Activated CD8-positive, alpha-beta T cell treated with anti-CD3 and anti-CD28 coated beads for 36 hours (primary cell): ENCODE results near the gene SYNDIG1. TPM values are rescaled to one million over a fixed set of nuclear protein-coding genes. Genes with fewer than 3 reads are reported as not detected.

Source experiments
- ATAC-seq: fragments of 200-7000 bp; cut with Tn5 transposase; one replicate; pipeline ENCODE4 v1.10.0; 2021; ENCODE audit warnings: mild to moderate bottlenecking, moderate library complexity
- CTCF ChIA-PET: fragments of 350-600 bp; sonication (Branson Sonifier 250); formaldehyde crosslinking; loops from one replicate; lab custom pipeline; 2021; ENCODE audit warnings: antibody characterized with exemption; lab: Charles Lee
- POLR2A ChIA-PET: fragments of 350-600 bp; sonication (Branson Sonifier 250); formaldehyde crosslinking; loops from one replicate; lab custom pipeline; 2021; ENCODE audit warnings: antibody characterized with exemption; lab: Charles Lee
- DNase-seq: peaks from one replicate; pipeline ENCODE4 v3.0.0-alpha.2; 2020
- H3K27ac Mint-ChIP-seq: one replicate; pipeline ENCODE4 v1.8.0; 2021; ENCODE audit warnings: mild to moderate bottlenecking, mixed read lengths
- H3K27me3 Mint-ChIP-seq: one replicate; pipeline ENCODE4 v1.8.0; 2021; ENCODE audit warnings: mixed read lengths
- H3K36me3 Mint-ChIP-seq: one replicate; pipeline ENCODE4 v1.8.0; 2021; ENCODE audit warnings: low read depth, mixed read lengths
- H3K4me1 Mint-ChIP-seq: one replicate; pipeline ENCODE4 v1.8.0; 2021; ENCODE audit warnings: low read depth, mixed read lengths
- H3K4me3 Mint-ChIP-seq: one replicate; pipeline ENCODE4 v1.8.0; 2021; ENCODE audit warnings: mild to moderate bottlenecking, moderate library complexity, mixed read lengths
- H3K9me3 Mint-ChIP-seq: one replicate; pipeline ENCODE4 v1.8.0; 2021; ENCODE audit warnings: mixed read lengths
- CTCF ChIP-seq: fragments of 200-600 bp; IDR thresholded peaks from one replicate; pipeline ENCODE4 v1.8.0; 2022; ENCODE audit warnings: antibody characterized with exemption, mild to moderate bottlenecking
- intact Hi-C: fragments of 100-400 bp; cut with micrococcal nuclease; formaldehyde crosslinking; loops from one replicate; pipeline ENCODE4 v1.10.0; 2022
- total RNA-seq, 2 experiments: library from RNA; stranded (reverse); gene quantifications; one replicate each; pipeline ENCODE4 v1.2.3, GENCODE V29; 2021

SYNDIG1 gene
- total RNA-seq, 2 experiments from 2014 or later = not detected

- CTCF ChIA-PET = no interaction called here
- ATAC-seq (no peak), DNase-seq (no peak)
- intact Hi-C loops = no loop called here
- no peaks in the 10 kb centered on the region for H3K9me3 Mint-ChIP-seq
- peaks cover 2% of the 10 kb centered on the region for H3K27me3 Mint-ChIP-seq
- H3K4me3 Mint-ChIP-seq = no peak overlapping the region
- no peaks in the 10 kb centered on the region for H3K4me1 Mint-ChIP-seq
- H3K27ac Mint-ChIP-seq = no peak overlapping the region
- TF ChIP-seq CTCF = no peak
- no peaks in the 10 kb centered on the region for H3K36me3 Mint-ChIP-seq
- POLR2A ChIA-PET = no interaction called here
These were observed 104.9 kb downstream of the SYNDIG1 start for GRCh38 chr20:24574307-24574706.

- no peak for ATAC-seq
- peaks cover 2% of the 10 kb centered on the region for H3K27me3 Mint-ChIP-seq
- TF ChIP-seq CTCF = no peak
- no peak overlapping the region for H3K4me3 Mint-ChIP-seq
- intact Hi-C loops = no loop called here
- no peak for DNase-seq
- CTCF ChIA-PET = no interaction called here
- H3K4me1 Mint-ChIP-seq = no peaks in the 10 kb centered on the region
- H3K36me3 Mint-ChIP-seq = no peaks in the 10 kb centered on the region
- POLR2A ChIA-PET = no interaction called here
- H3K27ac Mint-ChIP-seq = no peak overlapping the region
- no peaks in the 10 kb centered on the region for H3K9me3 Mint-ChIP-seq
These were observed 105.4 kb downstream of the SYNDIG1 start for GRCh38 chr20:24574797-24575196.

- Mint-ChIP-seq H3K4me3 (no peak overlapping the region), H3K9me3 (no peaks in the 10 kb centered on the region), H3K27ac (no peak overlapping the region), H3K4me1 (no peaks in the 10 kb centered on the region), H3K27me3 (peaks cover 2% of the 10 kb centered on the region), H3K36me3 (no peaks in the 10 kb centered on the region)
- TF ChIP-seq CTCF = no peak
- no peak for ATAC-seq
- intact Hi-C loops = no loop called here
- POLR2A ChIA-PET = no interaction called here
- CTCF ChIA-PET = no interaction called here
- no peak for DNase-seq
These were observed 106.4 kb downstream of the SYNDIG1 start for GRCh38 chr20:24575811-24576210.

GRCh38 chr20:24576447-24576846, 107.0 kb downstream of the SYNDIG1 start:
- ChIA-PET CTCF (no interaction called here), POLR2A (no interaction called here)
- H3K27ac Mint-ChIP-seq = no peak overlapping the region
- no peak for TF ChIP-seq CTCF
- no peaks in the 10 kb centered on the region for H3K9me3 Mint-ChIP-seq
- H3K4me3 Mint-ChIP-seq = no peak overlapping the region
- peaks cover 2% of the 10 kb centered on the region for H3K27me3 Mint-ChIP-seq
- intact Hi-C loops = no loop called here
- H3K4me1 Mint-ChIP-seq = no peaks in the 10 kb centered on the region
- no peaks in the 10 kb centered on the region for H3K36me3 Mint-ChIP-seq
- ATAC-seq = no peak
- DNase-seq = no peak

GRCh38 chr20:24577271-24577909, 108.0 kb downstream of the SYNDIG1 start:
- Mint-ChIP-seq H3K9me3 (no peaks in the 10 kb centered on the region), H3K36me3 (no peaks in the 10 kb centered on the region), H3K4me1 (no peaks in the 10 kb centered on the region), H3K27me3 (peaks cover 2% of the 10 kb centered on the region), H3K4me3 (no peak overlapping the region), H3K27ac (no peak overlapping the region)
- intact Hi-C loops = no loop called here
- ATAC-seq (no peak), DNase-seq (no peak)
- ChIA-PET POLR2A (no interaction called here), CTCF (no interaction called here)
- TF ChIP-seq CTCF = no peak
